NCI-H2081 (cell line): ENCODE data around the gene MVB12B.
"Not testable (repeated sequence)": the region's sequence is repeated elsewhere in the genome, so short reads cannot be mapped to it uniquely, and the experiment has no call there.

ENCODE experiments used
- DNase-seq, 2 experiments: peaks; one replicate each; lab custom pipeline; 2025; lab: John Stamatoyannopoulos, UW

The MVB12B gene, protein sequence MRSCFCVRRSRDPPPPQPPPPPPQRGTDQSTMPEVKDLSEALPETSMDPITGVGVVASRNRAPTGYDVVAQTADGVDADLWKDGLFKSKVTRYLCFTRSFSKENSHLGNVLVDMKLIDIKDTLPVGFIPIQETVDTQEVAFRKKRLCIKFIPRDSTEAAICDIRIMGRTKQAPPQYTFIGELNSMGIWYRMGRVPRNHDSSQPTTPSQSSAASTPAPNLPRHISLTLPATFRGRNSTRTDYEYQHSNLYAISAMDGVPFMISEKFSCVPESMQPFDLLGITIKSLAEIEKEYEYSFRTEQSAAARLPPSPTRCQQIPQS

DNA sequence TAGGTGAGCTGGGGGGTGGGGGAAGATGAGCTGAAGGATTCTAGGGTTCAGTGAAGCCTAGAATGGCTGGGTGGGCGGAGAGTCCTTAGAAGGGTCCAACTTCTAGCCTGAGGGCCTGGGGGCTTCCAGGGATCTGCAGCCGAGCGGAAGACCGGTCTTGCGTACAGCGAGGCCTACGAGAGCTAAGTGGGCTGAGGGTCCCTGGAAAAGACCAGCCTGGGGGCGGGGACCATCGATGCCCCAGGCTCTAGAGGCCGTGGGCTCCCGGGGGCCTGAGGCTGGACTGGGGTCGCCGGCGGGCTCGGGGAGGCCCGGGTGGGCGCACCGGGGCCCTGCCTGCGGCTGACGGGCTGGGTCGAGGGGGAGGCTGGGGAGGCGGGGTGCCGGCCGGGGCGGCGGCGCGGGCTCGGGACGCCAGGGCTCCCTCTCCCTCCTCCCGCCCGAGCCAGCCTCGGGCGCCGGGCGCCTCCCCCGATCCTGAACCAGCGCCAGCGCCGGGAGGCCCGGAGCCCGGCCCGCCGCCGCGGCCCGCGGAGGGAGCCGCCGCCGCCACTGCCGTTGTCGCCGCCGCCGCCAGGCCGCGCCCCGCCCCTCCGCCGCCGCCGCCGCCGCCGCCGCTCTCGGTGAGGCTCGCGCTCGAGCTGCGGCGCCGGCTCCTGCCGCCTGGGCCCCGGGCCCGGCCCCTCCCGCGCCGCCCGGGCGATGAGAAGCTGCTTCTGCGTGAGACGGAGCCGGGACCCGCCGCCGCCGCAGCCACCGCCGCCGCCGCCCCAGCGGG, at the start of gene MVB12B:
Gene MVB12B, plus strand, starts transcription at position 602 of the 778 bp plus-strand sequence. Its CDS starts 101 bp downstream, at position 703.
- DNase-seq: peak; percentile 34

DNA sequence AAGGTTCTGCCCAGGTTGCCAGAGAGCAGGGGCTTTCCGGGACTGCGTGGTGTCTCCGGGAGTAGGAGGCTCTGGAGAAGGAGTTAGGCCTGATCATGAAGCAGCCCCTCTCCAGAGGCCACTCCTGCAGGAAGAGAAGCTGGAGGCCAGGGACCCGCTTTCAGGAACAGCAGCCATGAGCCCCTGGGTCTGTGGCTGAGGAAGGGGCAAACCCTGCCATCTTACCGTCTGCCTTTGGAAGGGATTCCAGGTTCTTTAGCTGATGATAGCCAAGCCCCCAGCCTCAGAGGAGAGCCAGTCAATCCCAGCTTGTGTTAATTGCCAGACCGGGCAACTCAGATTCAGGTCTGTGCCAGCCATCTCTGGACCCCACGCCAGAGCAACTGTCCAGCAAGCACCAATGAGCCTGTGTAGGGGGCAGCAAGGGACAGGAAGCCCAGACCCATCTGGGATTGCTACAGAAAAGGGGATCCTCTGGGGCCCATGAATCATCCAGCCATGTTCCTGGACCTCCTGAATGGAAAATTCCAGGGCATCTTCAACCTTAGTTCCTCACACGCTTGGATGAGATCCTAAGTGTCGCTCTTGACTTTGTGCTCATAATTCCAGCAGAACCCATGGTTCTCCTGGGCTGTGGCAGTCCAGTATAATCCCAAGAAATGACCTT, 42.7 kb upstream of the MVB12B start:
- no peak for DNase-seq

DNA sequence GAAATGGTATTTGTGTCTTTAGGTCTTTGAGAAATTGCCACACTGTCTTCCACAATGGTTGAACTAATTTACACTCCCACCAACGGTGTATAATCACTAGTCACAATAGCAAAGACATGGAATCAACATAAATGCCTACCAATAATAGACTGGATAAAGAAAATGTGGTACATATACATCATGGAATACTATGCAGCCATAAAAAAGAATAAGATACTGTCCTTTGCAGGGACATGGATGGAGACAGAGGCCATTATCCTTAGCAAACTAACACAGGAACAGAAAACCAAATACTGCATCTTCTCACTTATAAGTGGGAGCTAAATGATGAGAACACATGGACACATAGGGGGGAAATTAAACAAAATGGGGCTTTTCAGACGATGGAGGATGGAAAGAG, 41.0 kb upstream of the MVB12B start:
- DNase-seq: not testable (repeated sequence)

DNA sequence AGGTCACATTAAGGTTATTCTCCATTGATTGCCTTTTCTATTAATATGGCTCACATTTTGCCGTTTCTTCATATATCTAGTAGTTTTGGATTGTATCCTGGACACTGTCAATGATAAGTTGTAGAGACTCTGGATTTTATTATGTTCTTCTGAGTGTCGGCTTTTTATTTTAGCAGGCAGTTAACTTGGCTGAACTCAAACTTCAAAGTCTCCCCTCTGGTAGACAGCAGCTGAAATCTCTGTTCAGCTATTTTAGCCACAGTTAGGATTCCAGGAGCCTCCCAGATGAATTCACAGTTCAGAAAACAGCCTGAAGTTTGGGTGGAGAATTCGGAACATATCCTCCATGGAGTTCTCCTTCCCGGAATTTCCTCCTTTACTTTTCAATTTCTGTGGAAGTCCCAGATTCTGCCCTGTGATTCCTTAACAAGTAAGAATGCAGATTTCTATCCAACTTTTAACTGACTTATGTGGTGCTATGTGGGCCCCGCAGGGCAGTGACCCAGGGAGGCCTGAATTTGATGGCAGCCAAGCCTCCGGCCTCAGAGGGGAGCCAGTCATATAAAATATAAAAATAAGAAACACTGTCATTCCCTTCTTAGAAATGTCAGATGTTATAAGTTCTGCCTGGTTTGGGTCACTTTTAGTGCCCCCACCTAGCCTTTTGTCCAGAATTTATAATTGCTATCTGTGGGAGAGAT, 39.3 kb upstream of the MVB12B start:
- DNase-seq: no peak

DNA sequence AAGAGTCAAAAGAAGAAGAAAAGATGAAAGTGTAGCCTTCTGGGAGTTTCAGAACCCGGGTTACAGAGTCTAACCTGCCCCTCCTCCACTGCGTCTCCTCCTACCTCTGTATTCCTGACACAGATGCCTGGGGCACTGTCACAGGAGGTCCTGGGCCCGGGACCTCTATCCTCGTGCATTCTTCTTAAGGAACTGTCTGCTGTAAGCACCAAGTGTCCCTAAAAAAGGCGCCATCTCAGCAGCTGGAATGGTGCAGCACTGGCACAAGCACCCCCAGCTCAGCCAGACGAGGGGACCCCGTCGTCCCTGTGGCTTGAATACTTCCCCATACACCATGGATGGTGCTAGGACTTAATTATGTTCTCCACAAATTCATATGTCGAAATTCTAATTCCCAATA, 35.8 kb upstream of the MVB12B start:
- DNase-seq: no peak

DNA sequence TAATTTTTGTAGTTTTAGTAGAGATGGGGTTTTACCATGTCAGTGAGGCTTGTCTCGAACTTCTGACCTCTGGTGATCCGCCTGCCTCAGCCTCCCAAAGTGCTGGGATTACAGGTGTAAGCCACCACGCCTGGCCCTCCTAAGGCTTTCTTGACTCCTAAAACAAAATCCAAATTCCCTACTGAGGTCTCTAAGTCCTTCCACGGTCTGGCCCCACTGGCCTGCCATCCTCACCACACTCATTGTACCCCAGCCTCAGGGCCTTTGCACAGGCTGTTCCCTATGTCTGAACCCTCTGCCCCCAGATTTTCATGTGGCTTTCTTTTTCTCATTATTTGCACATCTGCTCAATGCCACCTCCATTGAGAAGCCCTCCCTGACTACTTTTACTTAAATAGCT, 34.7 kb upstream of the MVB12B start:
- no peak for DNase-seq

DNA sequence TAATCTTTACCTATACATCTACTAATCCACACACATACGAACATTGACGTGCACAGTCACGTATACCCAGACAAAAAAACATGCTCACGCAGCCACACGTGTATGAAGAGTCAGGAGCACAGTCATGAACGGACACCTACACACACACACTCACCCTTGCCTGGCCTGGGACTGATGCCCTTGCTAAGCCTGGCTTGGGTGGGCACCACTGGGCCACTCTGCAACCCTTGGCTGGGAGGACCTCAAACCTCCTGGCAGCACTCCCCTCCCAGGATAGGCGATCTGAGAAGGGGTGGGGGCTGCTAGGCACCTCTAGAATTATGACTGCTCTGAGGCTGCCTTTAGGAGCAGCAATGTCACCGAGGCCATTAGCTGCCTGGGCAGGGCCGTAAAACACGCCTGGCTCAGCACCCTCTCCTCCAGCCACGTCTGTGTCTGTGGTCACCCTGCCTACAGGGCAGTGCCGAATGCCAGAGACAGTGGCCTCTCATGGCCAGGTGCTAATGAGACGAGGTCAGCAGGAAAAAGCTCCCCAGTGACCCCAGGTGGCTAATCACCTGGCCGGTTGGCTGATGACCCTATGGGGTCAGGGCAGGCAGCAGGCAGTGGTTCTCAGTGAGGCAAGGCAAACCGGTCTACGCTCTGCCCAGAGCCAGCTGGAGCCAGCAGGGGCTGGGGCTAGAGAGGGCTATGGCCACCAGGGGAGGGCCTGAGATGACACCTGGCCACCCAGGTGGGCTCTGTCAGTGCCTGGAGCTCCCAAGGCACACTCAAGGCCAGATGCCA, 33.7 kb upstream of the MVB12B start:
- DNase-seq: no peak

DNA sequence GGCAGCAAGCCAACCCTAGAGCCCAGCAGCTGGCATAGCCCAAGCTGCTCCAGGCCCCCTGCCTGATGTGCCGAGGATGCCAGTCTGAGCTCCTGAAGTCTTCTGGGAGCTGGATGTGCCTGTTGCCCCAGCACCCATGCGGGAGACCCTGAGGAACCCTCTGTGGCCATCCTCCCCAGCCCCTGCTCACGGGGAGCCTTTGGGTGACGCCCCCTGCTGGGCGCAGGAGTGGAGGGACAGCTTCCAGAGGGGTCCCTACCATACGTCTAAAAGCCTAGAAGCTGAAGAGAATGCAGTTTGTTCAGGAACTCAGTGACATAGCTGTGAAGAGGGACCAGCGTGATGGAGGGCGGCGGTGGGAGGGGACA, 33.1 kb upstream of the MVB12B start:
- DNase-seq: no peak

DNA sequence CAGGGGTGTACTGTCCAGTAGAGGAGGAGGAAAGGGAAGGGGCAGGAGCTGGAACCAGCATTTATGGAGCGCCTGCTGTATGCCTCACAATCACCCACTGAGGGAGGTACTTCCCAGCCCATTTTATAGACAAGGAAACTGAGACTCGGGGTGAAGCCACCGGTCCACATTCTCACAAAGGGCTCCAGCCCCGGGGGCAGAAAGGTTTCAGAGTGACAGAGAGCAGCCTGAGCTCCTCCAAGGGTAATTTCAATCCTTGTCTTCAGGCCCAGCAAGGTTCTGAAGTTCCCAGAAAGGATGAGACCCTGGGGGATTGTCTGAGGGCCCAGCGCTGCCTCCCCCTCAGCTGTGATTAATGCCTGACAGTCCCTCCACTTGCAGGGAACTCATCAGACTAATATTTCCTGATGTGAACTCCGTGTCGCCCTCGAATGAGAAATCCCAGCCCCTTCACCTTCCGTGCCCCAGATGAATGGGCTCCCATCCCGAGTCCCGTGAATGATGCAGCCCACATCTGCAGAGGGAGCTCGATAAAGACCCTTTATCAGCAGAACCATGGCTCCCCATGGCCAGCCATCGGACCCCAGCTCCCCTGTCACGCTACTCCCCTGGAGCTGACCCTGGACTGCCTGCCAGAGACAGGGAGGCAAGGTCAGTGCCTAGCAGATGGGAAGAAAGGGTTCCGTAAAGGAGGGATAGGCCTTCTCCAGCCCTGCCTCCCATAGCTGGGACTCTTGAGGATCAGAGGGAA, 32.1 kb upstream of the MVB12B start:
- no peak for DNase-seq

DNA sequence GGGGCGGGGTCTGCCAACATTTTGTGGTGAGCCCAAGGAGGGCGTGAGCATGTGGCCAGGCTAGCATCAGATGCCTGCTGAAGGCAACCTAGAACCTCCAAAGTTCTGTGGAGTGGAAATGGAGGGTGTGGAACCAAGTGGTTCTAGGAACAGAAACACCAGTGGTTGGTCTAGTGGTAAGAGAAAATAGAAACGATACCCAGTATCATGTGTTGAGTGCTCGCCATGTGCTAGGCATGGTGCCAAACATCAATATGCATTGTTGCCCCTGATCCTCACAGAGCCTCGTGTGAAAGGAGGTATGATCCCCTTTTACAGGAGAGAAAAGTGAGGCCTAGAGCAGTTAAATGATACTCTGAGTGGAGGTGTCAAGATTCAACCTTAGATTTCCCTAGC, 31.5 kb upstream of the MVB12B start:
- no peak for DNase-seq

DNA sequence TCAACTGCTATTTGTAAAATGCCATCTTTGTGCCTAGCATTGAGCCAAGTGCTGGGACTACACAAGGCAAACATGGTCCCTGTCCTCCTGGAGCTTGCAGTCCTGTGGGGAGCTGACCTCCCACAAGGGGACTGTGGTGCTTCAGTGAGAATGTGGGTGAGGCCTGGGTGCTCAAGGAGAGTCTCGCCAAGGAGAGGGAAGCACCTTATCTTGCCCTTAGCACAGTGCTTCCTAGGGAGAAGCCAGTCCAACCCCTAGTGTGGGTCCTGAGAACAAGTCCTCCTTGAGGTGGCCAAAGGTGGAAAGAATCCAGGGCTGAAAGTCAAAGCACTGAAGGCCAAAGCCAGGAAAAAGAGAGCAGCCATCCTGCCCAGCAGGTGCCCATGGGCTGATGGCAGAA, 31.1 kb upstream of the MVB12B start:
- DNase-seq: no peak

DNA sequence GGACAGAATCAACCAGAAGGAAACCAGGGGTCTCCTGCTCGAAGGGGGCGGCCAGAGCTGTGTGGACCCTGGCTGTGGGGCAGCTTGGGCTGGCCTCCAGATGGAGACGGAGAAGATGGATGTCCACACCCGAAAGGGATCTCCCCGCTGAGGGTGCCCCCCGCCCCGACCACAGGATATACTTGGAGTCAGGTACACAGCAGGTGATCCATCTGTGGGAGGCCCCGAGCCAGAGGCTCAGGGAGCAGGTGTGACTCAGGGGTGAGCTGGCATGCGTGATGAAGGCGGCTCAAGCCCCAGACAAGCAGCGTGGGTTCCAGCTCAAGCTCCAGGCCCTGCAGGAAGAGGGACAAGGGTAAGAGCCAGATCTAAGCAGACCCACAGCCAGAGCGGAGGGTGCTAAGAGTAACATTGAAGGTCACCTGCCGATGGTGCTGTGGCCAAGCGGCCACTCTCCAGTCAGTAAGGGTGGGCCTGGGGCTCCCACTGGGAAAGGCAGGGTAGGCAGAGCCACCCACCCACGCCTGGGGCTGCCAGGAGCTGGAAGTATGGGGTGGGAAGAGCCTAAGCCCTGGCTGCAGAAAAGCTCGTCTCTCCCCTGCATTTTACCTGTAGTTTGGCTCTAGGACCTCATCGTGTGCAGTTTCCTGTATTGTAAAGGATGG, 30.6 kb upstream of the MVB12B start:
- DNase-seq: no peak

DNA sequence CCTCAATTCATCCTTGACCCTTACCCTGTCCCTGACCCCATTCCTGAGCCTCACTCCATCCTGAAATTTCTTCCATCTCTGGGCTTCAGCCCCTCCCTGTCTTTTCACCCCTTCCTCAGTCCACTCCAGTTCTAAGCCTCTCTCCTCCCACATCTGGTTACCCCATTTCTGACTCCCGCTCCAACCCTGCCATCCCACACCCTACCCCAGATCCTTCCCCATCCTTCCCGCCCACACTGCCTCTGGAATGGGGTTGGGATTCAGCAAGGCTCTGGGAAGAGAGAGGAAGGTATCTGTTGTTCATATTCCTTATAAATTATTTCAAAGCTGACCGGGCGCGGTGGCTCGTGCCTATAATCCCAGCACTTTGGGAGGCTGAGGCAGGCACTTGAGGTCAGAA, 29.9 kb upstream of the MVB12B start:
- DNase-seq: no peak

DNA sequence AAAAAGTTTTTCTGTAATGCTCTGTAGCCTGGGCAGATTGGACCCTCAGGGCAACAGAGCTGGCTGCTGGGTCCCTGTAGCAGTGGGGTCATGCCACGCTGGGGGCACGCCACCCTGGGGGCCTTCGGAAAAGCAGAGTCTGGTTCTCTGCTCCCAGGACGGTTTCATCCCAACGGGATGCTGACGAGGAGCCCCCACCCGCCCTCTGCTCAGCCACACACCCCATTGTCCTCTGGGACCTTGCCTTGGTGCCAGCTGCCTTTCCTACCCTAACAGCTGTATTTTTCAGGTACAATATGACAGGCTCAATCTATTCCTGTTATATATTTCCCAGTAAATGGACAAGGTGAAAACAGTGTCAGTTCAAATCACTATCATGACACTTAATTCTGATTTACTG, 29.0 kb upstream of the MVB12B start:
- DNase-seq: no peak

DNA sequence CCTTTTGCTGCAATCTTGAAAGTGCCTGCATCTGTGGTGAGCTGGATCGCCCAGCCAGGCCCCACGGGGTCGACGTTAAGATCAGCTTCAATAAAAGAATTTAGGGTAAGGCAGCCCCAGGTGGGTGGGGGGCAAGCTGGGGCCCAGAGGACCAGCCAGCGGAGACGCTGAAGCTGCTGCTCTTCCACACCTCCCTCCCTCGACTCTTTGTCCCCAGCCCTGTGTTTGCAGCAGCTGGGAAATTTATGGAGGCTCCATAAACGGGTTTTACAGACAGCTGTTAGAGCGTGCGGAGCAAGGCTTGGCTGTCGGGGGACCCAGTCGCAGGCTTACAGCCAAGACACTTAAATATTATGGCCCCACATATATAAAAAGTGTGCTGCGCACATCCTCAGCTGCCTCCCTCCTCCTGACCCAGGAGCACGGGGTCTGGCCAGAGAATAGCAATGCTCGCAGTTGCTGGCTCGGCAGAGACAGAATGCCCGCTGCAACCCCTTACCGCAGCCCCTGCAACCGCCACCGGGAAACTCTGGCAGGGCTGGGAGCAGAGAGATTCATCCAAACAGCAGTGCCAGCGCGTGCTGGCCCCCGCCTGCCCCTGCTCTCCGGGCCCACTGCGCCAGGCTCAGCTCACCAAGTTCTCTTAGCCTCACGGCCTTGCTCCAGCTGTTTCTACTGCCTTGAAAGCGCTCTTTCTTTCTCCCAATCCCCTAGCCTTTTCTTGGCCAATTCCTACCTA, 28.4 kb upstream of the MVB12B start:
- no peak for DNase-seq

DNA sequence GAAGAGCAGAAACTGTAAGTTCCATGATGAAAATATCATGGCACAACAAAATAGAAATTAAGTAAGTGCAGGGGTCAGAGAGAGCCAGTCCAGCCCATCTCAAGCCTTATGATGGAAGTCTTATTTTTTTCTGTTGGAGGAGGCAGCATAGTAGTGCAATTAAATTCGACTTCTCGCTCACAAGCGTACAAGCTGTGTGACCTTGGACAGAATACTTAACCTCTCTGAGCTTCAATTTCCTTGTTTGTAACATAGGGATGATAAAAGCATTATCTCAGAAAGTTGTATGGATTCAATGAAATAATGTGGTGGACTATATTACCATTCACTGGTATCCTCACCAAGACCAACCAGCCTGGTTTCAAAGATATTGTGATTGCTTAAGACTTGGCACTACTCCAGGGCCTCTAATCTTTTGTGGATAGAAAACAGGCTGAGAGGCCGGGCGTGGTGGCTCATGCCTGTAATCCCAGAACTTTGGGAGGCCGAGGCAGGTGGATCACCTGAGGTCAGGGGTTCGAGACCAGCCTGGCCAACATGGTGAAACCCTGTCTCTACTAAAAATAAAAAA, 26.8 kb upstream of the MVB12B start:
- no peak for DNase-seq

DNA sequence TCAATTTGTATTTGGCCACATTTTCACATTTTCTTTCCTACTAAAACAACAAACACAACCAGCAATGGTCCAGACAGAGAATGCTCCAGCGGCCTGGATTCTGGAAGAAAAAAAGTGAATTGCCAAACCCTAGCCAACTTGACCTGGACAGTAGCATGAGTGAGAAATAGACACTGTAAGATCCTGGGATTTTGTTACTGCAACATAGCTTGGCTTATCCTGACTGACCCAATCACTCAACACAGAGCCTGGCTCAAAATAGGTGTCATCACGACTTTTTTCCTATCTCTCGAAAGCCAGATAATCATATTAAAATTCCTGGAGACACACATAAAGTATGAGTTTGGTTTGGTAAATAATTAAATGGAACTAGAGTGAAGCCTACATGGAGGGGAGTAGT, 25.4 kb upstream of the MVB12B start:
- DNase-seq: no peak

DNA sequence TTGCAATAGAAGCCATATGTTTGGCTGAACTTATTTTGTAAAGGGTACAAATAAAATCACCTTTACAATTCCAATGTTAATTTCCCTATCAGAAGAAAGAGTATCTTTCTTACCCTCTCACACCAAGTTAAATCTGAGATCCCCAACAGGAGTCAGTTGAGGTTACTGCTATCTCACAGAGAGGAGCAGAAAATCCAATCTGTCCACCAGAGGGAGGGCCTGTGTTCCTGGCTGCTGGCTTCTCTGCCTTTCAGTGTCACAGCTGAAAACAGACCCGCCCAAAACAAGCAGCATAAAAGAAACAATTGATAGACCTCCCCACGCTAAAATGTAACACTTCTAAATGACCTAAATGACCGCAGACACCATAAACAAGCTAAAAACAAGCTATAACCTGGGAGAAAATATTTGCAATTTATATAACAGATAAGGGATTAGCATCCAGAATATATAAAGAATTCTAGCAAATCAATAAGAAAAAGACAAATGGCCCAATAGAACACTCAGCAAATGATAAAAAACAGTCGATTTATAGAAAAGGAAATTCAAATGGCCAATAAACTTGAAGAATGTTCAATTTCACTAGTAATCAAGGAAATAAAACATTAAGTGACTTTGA, 24.5 kb upstream of the MVB12B start:
- peak; percentile 44 to 57 for DNase-seq

DNA sequence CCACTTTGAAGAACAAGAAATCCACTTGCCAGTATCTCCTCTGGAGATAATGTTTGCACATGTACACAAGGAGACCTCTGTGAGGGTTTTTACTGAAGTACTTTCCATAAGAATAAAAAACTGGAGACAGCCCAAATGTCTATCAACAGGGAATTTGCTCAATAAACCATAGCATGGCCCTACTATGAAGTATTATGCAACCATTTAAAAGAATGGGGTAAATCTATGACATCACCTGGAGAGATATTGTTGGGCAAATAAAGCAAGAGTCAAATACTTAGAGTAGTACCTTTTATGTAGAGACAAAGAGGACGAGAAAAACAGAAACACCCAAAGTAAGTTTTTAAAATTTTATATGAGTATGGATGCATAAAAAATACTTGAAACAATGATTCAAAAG, 23.9 kb upstream of the MVB12B start:
- no peak for DNase-seq
